ENCODE measurements around the gene SLC17A8.
"Not testable (repeated sequence)": the region's sequence is repeated elsewhere in the genome, so short reads cannot be mapped to it uniquely, and the experiment has no call there.

The SLC17A8 gene

DNA sequence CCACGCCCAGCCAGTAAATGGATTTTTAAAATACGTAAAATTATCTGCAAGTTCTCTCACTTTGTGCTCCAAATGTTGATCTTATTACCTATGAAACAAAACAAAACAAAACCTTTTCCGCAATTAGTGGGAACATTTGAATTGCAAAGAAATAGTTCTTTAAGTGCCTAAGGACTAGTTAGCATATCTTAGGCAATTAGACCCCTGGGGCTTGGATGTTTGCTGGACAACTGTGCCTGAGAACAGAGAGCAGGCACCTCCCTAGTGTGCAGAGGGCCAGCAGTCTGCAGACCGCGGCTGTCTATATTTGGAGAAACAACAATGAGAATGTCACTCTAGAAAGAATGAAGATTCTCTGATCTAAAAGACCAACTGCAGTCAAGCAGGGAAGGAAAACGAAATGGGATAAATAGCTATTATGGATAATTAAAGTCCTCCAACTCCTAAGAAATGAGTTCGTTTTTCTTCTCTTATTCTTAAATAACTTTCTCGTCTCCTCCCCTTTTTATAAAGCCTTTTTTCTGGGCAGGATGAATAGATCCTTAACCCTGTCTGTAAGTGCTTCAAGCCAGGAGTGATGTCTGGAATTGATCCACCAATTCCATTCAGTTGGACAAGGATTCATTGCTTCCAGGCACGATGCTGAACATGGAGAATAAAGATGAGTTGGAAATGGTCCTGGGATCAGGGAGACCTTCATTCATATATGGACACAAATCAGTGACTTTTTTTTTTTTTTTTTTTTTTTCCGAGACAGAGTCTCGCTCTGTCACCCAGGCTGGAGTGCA is 16.2 kb downstream of the SLC17A8 start:
- no peak for DNase-seq

GRCh38 chr12:100375038-100375735 is 18.3 kb downstream of the SLC17A8 start:
- peak; percentile 68 for DNase-seq

- DNase-seq, result no peak
These were observed 19.3 kb downstream of the SLC17A8 start for GRCh38 chr12:100376161-100376560.

GRCh38 chr12:100381379-100381778 is 24.5 kb downstream of the SLC17A8 start:
- DNase-seq, result no peak

DNA sequence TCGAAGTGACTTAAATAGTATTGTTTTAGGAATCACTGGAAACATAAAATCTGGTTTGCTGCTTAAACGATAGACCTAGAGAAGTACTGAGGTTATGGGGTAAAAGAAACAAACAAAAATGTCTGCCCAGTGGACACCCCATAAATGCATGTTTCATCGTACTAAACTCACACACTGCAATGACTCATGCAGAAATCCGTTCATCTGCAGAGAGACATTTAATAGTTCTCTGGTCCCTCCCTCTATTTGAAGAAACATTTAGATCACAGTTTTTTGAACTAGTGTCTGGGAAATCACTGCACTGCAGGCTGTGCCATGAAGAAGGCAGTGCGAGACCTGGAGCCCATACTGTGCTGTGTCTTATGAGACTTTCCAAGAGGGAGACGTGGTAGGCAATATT is 25.5 kb downstream of the SLC17A8 start:
- DNase-seq, result no peak

GRCh38 chr12:100383586-100384558 is 27.0 kb downstream of the SLC17A8 start:
- no peak for DNase-seq

GRCh38 chr12:100384559-100384935 is 27.7 kb downstream of the SLC17A8 start:
- no peak for DNase-seq

DNA sequence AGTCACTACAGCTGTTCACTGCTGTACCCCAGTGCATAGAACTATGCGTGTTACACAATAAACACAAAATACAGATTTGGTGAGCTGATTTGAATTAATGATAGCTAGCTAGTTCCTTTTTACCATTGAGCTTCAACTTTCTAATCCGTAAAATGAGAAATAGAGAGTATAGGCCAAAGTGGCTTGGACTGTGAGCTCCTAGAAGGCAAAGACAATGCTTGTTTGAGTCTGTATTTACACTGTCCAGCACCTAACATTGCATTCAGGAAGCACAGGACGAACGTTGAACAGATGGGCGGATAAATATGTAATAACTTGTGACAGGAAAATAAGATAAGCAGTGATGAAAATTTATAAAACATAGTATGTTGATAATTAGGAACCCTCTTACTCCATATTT is 31.5 kb downstream of the SLC17A8 start:
- no peak for DNase-seq

- DNase-seq, result no peak
These were observed 35.0 kb downstream of the SLC17A8 start for GRCh38 chr12:100391856-100392255.

DNA sequence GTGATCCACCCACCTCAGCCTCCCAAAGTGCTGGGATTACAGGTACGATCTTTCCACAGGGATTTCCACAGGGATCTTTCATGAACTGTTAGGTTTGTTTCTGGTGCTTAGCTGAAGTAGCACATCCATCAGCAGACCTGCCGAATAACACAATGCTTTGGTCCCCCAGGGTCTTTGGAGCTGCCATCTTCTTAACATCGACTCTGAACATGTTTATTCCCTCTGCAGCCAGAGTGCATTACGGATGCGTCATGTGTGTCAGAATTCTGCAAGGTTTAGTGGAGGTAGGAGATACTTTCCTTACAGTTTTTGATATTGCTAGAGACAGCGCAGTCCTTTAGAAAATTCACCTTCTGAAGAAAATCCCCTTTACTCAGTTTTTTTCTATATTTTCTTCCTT is 36.3 kb downstream of the SLC17A8 start:
- DNase-seq, result peak; percentile 21

DNA sequence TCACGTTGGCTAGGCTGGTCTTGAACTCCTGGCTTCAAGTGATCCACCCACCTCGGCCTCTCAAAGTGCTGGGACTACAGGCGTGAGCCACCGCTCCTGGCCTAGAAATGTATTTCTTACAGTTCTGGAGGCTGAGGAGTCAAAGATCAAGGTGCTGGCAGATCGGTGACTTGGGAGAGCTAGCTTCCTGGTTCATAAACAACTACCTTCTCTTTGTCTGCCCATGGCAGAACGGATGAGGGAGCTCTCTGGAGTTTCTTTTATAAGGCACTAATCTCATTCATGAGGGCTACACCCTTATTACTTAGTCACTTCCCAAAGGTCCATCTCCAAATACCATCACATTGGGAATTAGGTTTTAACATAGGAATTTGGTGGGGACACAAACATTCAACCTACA is 38.9 kb downstream of the SLC17A8 start:
- DNase-seq, result no peak

GRCh38 chr12:100398307-100398706 is 41.4 kb downstream of the SLC17A8 start:
- DNase-seq, result no peak

GRCh38 chr12:100399095-100399494 is 42.2 kb downstream of the SLC17A8 start:
- DNase-seq, result peak; percentile 71

DNA sequence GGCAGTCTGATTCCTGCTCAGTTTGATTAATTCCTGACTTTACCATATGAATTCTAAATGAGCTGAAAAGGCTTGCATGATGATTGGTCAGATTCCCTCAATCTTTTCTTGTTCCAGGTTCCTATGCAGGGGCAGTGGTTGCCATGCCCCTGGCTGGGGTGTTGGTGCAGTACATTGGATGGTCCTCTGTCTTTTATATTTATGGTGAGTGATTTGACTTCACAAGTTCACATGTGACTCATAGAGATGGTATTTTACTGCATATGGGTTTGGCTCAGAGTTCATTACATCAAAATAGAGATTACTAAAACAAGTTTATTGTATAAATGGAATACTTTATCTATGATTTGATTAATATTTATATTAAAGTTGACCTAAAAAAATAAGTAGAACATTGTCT is 44.8 kb downstream of the SLC17A8 start:
- DNase-seq, result no peak

DNA sequence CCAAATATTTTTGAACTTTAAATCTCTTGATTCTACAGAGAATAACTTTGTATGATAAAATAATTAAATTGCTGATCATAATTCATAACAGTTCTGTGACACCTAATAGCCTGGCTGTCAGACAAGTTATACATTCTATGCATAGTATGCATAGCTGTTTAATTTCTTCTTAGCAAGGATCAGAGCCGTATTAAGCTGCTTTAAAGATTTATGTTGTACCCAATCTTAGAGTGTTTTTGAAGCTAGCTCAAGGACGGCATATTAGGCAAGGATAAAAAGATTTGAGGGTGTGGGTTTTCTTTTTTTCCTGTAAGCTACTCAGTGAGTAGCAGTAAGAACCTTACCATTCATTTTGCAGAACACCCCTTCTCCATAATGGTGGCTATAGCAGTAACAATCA is 45.9 kb downstream of the SLC17A8 start:
- DNase-seq, result no peak

DNA sequence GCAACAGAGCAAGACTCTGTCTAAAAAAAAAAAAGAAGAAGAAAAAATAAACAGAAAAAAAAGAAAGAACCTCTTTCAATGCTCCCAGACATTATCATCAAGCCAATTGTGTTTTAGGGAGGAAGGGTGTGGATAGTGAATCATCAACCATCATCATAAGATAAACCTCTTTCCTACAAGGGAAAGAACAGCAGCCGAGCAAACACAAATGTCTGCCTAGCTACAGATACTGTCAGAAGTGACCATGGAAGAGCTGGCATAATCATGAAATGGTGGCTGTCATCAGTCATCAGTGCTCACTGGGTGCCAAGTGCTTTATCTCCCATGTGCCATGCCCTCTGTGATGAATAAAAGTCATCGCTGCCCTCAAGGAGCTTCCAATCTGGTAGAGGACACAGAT is 46.6 kb downstream of the SLC17A8 start:
- DNase-seq, result no peak

GRCh38 chr12:100404769-100405407 is 48.0 kb downstream of the SLC17A8 start:
- DNase-seq, result peak; percentile 9

GRCh38 chr12:100413001-100413400 is 56.1 kb downstream of the SLC17A8 start:
- no peak for DNase-seq

DNA sequence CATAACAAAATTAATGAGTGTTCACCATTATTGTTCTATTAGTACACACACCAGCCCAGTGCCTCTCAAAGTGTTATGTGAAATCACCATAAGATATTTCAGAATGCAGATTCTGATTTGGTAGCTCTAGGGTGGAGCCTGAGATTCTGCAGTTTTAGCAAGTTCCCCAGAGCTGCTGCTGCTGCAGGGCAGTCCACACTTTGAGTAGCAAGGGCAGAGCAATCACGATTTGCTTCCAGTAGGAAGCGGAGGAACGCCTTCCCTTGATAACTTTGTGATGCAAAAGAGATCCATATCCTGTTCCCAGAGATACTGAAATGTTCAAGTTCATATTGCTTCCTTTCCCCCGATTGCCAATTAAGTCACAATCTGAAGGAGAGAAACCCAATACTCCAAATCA is 57.9 kb downstream of the SLC17A8 start:
- no peak for DNase-seq

GRCh38 chr12:100422646-100423045 is 65.8 kb downstream of the SLC17A8 start:
- DNase-seq, result no peak

DNA sequence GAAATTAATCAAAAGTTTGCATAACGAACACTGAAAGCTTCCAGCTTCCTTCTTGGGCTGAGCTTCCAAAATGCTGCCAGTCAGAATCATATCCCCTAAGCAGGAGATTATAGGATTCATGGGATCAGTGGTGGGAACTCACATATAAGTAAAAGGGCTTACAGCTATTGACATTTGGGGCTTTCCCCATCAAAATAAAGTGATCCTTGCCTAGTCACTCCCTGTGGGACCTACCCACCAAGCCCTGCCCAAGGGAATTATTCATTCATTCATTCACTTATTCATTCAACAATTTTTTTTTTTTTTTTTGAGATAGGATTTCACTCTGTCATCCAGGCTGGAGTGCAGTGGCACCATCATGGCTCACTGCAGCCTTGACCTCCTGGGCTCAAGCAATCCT is 69.3 kb downstream of the SLC17A8 start:
- no peak for DNase-seq

DNA sequence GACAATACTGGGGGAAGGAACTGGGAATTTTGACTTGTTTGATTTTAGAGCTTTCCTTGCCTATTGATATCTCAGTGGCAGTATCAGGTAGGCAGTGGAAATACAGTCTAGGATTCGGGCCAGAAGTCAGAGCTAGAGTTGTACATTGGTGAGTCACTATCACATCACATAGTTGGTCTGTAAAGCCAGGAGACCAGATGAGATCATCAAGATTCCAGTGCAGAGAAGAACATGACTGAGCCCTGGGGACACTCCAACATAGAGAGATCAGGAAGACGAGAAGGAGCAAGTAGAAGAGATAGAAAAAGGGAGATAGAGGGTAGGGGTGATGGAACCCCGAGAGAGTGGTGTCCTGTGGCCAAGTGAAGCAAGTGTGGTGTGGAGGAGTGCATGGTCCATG is 70.2 kb downstream of the SLC17A8 start:
- DNase-seq, result no peak

- not testable (repeated sequence) for DNase-seq
These were observed 73.4 kb downstream of the SLC17A8 start for GRCh38 chr12:100430251-100430650.
